Duodenal mucosa (tissue), 2 donors: ENCODE results near the gene ALCAM.

ENCODE experiments used
- H3K27ac ChIP-seq: one replicate; pipeline ENCODE4 v1.7.0; 2013; ENCODE audit warnings: low read depth, low read length
- H3K27me3 ChIP-seq, 2 donors: one replicate each; pipeline ENCODE4 v1.7.0; 2013; ENCODE audit warnings: low read length in 2 of 2, control low read depth in 1 of 2; ENCODE audit not compliant: insufficient read depth in 2 of 2, control insufficient read depth in 1 of 2
- H3K36me3 ChIP-seq, 2 donors: one replicate each; pipeline ENCODE4 v1.7.0; 2013; ENCODE audit warnings: low read length in 2 of 2, control low read depth in 1 of 2; ENCODE audit not compliant: insufficient read depth in 2 of 2, control insufficient read depth in 1 of 2
- H3K4me1 ChIP-seq, 2 donors: one replicate each; pipeline ENCODE4 v1.7.0; 2013; ENCODE audit warnings: low read length in 2 of 2, control low read depth in 1 of 2; ENCODE audit not compliant: insufficient read depth in 2 of 2, control insufficient read depth in 1 of 2
- H3K4me3 ChIP-seq, 2 donors: one replicate each; pipeline ENCODE4 v1.7.0; 2013; ENCODE audit warnings: low read length in 2 of 2, low read depth in 1 of 2
- H3K9ac ChIP-seq, 2 donors: one replicate each; pipeline ENCODE4 v1.7.0; 2013; ENCODE audit warnings: low read length in 2 of 2, low read depth in 1 of 2
- H3K9me3 ChIP-seq, 2 donors: one replicate each; pipeline ENCODE4 v1.7.0; 2013; ENCODE audit warnings: low read length in 2 of 2, control low read depth in 1 of 2; ENCODE audit not compliant: control insufficient read depth in 1 of 2

ALCAM gene

GRCh38 chr3:105366326-105367062 is at the start of gene ALCAM:
ALCAM (plus strand) TSS chr3:105366909.
- peak within 1 kb of the TSS; percentile 88 to 92 for H3K9ac ChIP-seq
- no peaks in the 10 kb centered on the region for H3K27me3 ChIP-seq
- no peaks in the 10 kb centered on the region for H3K36me3 ChIP-seq
- peak within 1 kb of the TSS; percentile 86 to 87 for H3K4me3 ChIP-seq
- peak within 1 kb of the TSS; percentile 90 for H3K27ac ChIP-seq
- H3K9me3 ChIP-seq: no peaks in the 10 kb centered on the region
- peaks cover 16% of the 10 kb centered on the region in 2 donors for H3K4me1 ChIP-seq

DNA sequence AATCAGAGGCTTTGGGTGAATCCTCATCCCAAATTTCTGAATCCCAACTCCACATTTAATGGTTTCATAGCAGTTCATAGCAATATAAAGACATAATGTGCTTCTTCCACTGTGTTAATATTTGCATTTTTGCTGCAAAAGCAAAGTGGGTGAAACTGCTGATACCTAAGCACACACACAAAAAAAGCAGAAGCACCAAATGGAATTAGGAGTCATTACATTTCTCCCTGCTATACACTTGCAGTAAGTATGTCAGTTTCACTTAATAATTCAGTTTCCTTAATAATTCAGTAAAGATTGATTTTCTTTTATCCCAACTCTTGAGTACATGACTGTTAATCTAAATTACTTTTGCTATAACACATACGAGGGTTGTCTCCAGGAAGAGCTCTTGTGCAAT is 48.9 kb upstream of the ALCAM start:
- Histone ChIP-seq H3K27ac (no peak overlapping the region), H3K9me3 (no peaks in the 10 kb centered on the region), H3K36me3 (no peaks in the 10 kb centered on the region), H3K9ac (no peak overlapping the region), H3K27me3 (no peaks in the 10 kb centered on the region), H3K4me1 (no peaks in the 10 kb centered on the region), H3K4me3 (no peak overlapping the region)

DNA sequence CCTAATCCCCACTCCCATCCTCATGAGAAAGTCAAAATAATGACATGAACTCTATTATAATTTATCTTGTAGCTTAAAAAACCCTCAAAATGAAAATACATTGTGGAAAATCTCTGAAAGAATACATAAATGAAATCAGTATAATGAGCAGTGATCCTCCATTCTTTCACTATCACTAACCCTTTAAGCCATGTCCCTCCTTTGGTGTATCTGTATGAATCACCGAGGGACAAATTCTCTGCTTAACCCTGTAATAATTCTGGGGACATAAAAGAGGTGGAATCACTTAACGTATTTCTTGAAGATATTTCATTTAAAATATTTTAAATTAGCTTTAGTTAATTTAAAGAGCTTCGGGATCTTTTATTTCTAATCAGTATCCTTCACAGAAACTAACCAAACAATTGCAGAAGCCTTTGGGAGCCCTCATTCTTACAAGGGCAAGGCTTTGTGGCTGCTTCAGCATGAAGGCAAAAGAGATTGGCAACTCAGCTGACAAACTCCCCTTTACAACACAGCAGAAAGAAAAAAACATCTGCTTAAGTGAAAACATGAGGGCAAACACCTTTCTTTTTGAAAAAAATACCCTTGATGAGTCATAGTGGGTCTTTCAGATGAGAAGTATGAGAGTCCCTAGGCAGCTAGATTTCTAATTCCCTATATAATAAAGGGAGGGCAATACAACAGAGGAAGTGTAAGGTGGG is 44.0 kb upstream of the ALCAM start:
- H3K4me1 ChIP-seq: no peaks in the 10 kb centered on the region
- no peaks in the 10 kb centered on the region for H3K36me3 ChIP-seq
- no peak overlapping the region for H3K9ac ChIP-seq
- no peaks in the 10 kb centered on the region for H3K9me3 ChIP-seq
- no peak overlapping the region for H3K27ac ChIP-seq
- H3K4me3 ChIP-seq: no peak overlapping the region
- H3K27me3 ChIP-seq: no peaks in the 10 kb centered on the region

GRCh38 chr3:105323274-105323599 is 43.5 kb upstream of the ALCAM start:
- no peak overlapping the region for H3K4me3 ChIP-seq
- H3K36me3 ChIP-seq: no peaks in the 10 kb centered on the region
- no peaks in the 10 kb centered on the region for H3K9me3 ChIP-seq
- no peak overlapping the region for H3K9ac ChIP-seq
- no peak overlapping the region for H3K27ac ChIP-seq
- H3K27me3 ChIP-seq: no peaks in the 10 kb centered on the region
- no peaks in the 10 kb centered on the region for H3K4me1 ChIP-seq

DNA sequence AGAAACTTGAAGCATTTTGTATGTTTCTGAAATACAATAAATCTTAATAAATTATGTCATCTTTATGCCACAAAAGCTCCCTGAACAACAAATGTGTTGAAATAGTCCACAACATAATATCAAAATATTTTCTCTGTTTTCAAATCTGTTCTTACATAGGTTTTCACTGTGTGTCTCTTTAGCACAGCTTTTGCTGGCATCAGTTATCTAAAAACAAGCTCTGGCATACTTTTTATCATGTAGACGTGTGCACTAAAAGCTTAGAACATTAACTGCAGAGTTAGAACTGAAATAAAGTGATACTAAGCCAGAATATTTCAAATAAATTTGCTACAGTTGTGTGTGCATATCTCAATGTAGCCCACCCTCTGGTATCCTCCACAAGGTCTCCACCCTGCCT is 41.8 kb upstream of the ALCAM start:
- Histone ChIP-seq H3K36me3 (no peaks in the 10 kb centered on the region), H3K9me3 (no peaks in the 10 kb centered on the region), H3K27ac (no peak overlapping the region), H3K4me3 (no peak overlapping the region), H3K27me3 (no peaks in the 10 kb centered on the region), H3K4me1 (no peaks in the 10 kb centered on the region), H3K9ac (no peak overlapping the region)

GRCh38 chr3:105327662-105328337 is 38.9 kb upstream of the ALCAM start:
- Histone ChIP-seq H3K27me3 (no peaks in the 10 kb centered on the region), H3K9ac (no peak overlapping the region), H3K9me3 (no peaks in the 10 kb centered on the region), H3K36me3 (no peaks in the 10 kb centered on the region), H3K27ac (no peak overlapping the region), H3K4me1 (no peaks in the 10 kb centered on the region), H3K4me3 (no peak overlapping the region)

- no peak overlapping the region for H3K4me3 ChIP-seq
- no peaks in the 10 kb centered on the region for H3K4me1 ChIP-seq
- no peak overlapping the region for H3K27ac ChIP-seq
- no peaks in the 10 kb centered on the region for H3K36me3 ChIP-seq
- H3K9ac ChIP-seq: no peak overlapping the region
- H3K27me3 ChIP-seq: no peaks in the 10 kb centered on the region
- peaks cover 4% of the 10 kb centered on the region in 2 donors for H3K9me3 ChIP-seq
These were observed 38.4 kb upstream of the ALCAM start for GRCh38 chr3:105328338-105328730.

DNA sequence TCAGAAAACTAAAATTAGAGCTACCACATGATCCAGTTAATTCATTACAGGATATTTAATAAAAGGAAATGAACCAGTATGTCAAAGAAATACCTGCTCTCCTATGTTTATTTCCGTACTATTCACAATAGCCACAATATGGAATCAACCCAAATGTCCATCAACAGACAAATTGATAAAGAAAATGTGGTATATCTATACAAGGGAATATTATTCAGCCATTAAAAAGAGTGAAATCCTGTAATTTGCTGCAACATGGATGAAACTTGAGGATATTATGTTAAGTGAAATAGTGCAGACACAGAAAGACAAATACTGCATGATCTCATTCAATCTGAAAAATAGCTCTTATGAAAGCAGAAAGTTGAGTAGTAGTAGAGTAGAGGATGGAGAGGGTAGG is 33.7 kb upstream of the ALCAM start:
- H3K27me3 ChIP-seq: no peaks in the 10 kb centered on the region
- H3K36me3 ChIP-seq: no peaks in the 10 kb centered on the region
- no peak overlapping the region for H3K27ac ChIP-seq
- no peak overlapping the region for H3K9ac ChIP-seq
- no peaks in the 10 kb centered on the region for H3K4me1 ChIP-seq
- peaks cover 4% of the 10 kb centered on the region in 2 donors for H3K9me3 ChIP-seq
- H3K4me3 ChIP-seq: no peak overlapping the region

DNA sequence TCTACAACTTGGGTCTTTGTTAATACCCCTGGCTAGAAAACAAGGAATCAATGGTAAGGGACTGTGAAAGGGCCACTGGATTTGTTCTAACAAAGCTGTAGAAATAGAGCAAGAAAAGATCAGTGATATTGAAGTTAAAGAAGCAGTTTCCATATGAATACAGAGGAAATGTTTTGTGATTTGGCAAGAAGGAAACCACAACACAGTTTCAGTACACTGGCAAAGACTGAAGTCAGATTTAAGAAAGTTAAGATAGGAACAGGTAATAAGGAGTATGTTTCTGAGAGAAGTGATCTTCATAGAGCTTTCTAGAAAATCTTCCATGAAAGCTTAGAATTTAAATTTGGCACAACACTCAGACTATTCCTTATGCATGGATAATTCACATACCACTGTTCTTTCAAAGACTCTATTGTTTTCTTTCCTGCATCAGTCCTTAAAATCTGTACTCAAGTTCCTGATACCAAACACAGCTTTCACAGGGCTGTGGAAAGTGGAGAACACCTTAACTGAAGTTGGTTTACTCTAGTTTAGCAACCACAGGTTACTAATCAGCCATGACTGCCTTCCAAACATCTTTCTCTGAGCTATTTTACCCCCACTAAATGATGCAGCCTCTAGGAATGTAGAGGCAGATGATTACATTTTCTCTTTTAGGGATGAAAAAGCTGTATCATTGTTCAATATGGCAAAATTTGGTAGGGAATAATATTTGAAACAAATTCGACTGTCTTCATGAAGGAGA is 32.4 kb upstream of the ALCAM start:
- Histone ChIP-seq H3K4me1 (no peaks in the 10 kb centered on the region), H3K27me3 (no peaks in the 10 kb centered on the region), H3K27ac (no peak overlapping the region), H3K4me3 (no peak overlapping the region), H3K36me3 (no peaks in the 10 kb centered on the region), H3K9ac (no peak overlapping the region), H3K9me3 (peaks cover 4% of the 10 kb centered on the region in 2 donors)

GRCh38 chr3:105339946-105340345 is 26.8 kb upstream of the ALCAM start:
- Histone ChIP-seq H3K9ac (no peak overlapping the region), H3K4me3 (no peak overlapping the region), H3K27ac (no peak overlapping the region), H3K36me3 (no peaks in the 10 kb centered on the region), H3K9me3 (no peaks in the 10 kb centered on the region), H3K4me1 (no peaks in the 10 kb centered on the region), H3K27me3 (no peaks in the 10 kb centered on the region)
